ENCODE data around the gene MEGF11. TPM values are rescaled to one million over a fixed set of nuclear protein-coding genes. Genes with fewer than 3 reads are reported as not detected.

Gene MEGF11
- total RNA-seq, 1 experiment from 2014 or later, result 1.2 TPM

GRCh38 chr15:65924004-65924403 is 329.5 kb downstream of the MEGF11 start:
- H3K56ac ChIP-seq (ENCODE audit: insufficient read length, low read depth, low read length), result no peak overlapping the region
- no peak overlapping the region for H2AFZ ChIP-seq (ENCODE audit: low read length)
- no peak for TF ChIP-seq CTCF (conservative IDR thresholded peaks at IDR 0.05)
- no peak overlapping the region for H2BK12ac ChIP-seq (ENCODE audit: insufficient read length, low read depth, low read length)
- no peak for DNase-seq
- H3K4ac ChIP-seq (ENCODE audit: low read depth, low read length), result no peak overlapping the region
- Mint-ChIP-seq H3K4me1 (peaks cover 15 to 30% of the 10 kb centered on the region in 2 experiments), H3K4me3 (no peak overlapping the region), H3K27ac (no peak overlapping the region), H3K9me3 (no peaks in the 10 kb centered on the region), H3K27me3 (ENCODE audit: low read depth) (no peaks in the 10 kb centered on the region), H3K36me3 (ENCODE audit: insufficient read depth in 1 of 3, low read depth in 3 of 3) (no peaks in the 10 kb centered on the region)
- no peak overlapping the region for H3K23ac ChIP-seq (ENCODE audit: insufficient read length, low read depth, low read length)
- H3K79me2 ChIP-seq (ENCODE audit: insufficient read depth, low read length), result no peaks in the 10 kb centered on the region
- H3K9me3 ChIP-seq (ENCODE audit: control insufficient read depth, low read depth, low read length), result no peaks in the 10 kb centered on the region
- no peak overlapping the region for H3K14ac ChIP-seq (ENCODE audit: insufficient read depth, low read length)
- no peak overlapping the region for H2BK15ac ChIP-seq (ENCODE audit: low read depth, low read length)
- no peaks in the 10 kb centered on the region for H3K27me3 ChIP-seq (ENCODE audit: insufficient read depth, low read length)
- H3K9ac ChIP-seq (ENCODE audit: extremely low read depth, insufficient read length, low read length), result no peak overlapping the region
- no peak overlapping the region for H3T11ph ChIP-seq (ENCODE audit: low read length)
- H3K4me2 ChIP-seq (ENCODE audit: insufficient read depth, insufficient read length, low read length), result no peak overlapping the region
- no peak overlapping the region for H2AK5ac ChIP-seq (ENCODE audit: insufficient read length, low read length)
- no CpG with 5 or more reads among the region's 3 CpGs for WGBS (ENCODE audit: extremely low coverage, insufficient read length, low lambda C conversion rate)
- H4K8ac ChIP-seq (replicated peaks; ENCODE audit: insufficient read length, low read depth, low read length), result no peak overlapping the region
- H4K20me1 ChIP-seq (ENCODE audit: control insufficient read depth, insufficient read depth, insufficient read length), result no peaks in the 10 kb centered on the region
- no peak overlapping the region for H4K5ac ChIP-seq (ENCODE audit: insufficient read length, low read depth, low read length)
- H2BK120ac ChIP-seq (ENCODE audit: low read depth, low read length, poor library complexity, severe bottlenecking), result no peak overlapping the region
- peaks cover 2% of the 10 kb centered on the region; the same call in 1 of the 2 replicates for H3K4me1 ChIP-seq (ENCODE audit: insufficient read depth, low read length)
- no peak overlapping the region for H3K18ac ChIP-seq (ENCODE audit: insufficient read length, low read depth, low read length)
- no peaks in the 10 kb centered on the region for H3K79me1 ChIP-seq (ENCODE audit: insufficient read depth, low read depth, low read length, poor library complexity, severe bottlenecking)
- no peak overlapping the region for H4K91ac ChIP-seq (ENCODE audit: insufficient read length, low read depth, low read length)
- H2BK20ac ChIP-seq (ENCODE audit: low read depth, low read length, poor library complexity, severe bottlenecking), result no peak overlapping the region
- no peak overlapping the region for H2BK5ac ChIP-seq (ENCODE audit: insufficient read length, low read length)
- no peaks in the 10 kb centered on the region for H3K23me2 ChIP-seq (ENCODE audit: insufficient read length, low read depth, low read length, poor library complexity, severe bottlenecking)
- no peak overlapping the region for H3K27ac ChIP-seq (ENCODE audit: insufficient read length, low read depth, low read length)
